ENCODE measurements around the gene DCDC2C.

DNA sequence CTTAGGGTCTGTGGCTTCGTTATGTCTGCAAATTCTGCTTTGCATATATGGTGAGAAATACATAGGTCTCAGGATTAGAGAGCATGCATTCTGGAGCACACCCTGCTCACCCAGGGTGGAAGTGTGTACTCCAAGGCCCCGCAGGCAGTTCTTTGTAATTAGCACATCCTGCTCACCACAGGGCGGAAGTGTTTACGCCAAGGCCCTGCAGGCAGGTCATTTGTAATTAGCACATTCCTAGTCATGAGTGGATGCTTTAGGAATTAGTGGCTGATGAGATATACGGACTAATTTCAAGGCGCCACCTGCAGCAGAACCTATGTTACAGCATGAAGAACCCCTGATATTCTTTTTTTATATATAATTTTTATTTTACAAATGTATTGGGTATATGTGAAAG is 41.1 kb upstream of the DCDC2C start:
- TF ChIP-seq POLR2AphosphoS5 (IDR thresholded peaks at IDR 0.05) (no peak), CTCF (IDR thresholded peaks at IDR 0.05 in 8 of 11, conservative IDR thresholded peaks at IDR 0.05 in 3 of 11) (no peak)

Measured in spleen (tissue), 7 donors.